LNCAP (cell line): ENCODE measurements around the gene GALNT9.

Experiments used
- CTCF ChIP-seq: fragments of 450-650 bp; IDR thresholded peaks from 2 replicates; pipeline ENCODE4 v1.5.1; 2017; ENCODE audit warnings: mild to moderate bottlenecking

The GALNT9 gene

DNA sequence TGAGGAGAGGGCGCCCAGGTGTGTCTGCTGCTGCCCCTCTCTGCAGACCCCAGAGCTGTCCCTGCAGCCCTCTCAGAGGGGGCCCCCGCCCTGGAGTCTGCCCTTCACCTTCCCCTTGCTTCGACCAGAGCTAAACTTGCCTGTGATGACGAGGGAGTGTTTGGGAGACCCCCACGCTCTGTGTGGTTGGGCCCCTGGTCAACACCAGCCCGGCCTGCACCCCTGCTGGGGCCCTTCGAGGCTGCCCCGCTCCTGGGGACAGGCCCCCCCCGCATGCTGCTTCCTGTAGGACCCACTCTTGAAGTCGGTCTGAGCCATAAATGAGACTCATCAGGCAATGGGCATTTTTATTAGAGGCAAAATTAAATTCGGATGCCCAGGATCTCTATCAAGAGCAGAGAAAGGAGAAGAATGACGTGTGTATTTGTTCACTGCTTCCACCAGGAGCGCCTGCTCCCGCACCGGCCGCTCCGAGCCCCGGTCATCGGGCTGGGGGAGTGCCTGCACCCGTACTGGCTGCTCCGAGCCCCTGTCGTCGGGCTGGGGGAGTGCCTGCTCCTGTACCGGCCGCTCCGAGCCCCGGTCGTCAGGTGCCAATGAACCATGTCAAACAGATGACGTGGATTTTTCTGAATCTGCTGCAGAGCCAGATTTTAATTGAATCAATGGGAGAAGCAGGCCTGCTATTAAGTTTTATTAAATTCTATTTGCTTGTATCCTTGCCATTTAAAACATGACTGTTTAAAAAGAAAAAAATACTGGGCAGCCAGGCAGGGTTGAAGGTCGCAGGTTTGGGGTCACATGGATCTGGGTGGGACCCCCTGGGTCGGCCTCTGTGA lies 137.5 kb downstream of the GALNT9 start:
- TF ChIP-seq CTCF = no peak

DNA sequence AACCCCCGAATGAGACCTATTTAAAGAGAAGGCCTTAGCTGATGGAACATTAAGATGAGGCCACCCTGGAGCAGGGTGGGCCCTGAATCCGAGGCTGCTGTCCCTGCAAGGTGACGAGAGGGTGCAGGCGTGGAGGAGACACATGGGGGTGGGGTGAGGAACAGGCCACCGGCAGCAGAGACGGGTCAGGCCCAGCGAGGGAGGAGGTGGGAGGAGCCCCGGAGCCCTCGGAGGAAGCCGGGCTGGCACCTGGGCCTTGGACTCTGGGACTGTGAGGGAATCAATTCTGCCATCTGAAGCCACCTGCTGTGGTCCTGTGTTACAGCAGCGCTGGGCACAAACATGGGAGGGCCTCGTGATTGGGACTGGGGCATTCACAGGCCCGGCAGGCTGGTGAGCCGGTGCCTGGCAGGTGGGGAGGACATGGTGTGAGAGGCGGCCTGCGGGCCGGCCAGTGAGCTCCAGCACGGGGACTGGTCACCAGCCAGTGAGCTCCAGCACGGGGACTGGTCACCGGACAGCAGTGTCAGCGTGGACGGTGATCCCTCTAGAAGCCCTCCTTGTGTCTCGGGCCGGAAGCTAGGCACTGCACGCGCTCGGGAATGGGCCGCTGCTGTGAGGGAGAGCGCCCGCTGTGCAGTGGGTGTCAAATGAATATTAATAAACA lies 138.4 kb downstream of the GALNT9 start:
- TF ChIP-seq CTCF = no peak

DNA sequence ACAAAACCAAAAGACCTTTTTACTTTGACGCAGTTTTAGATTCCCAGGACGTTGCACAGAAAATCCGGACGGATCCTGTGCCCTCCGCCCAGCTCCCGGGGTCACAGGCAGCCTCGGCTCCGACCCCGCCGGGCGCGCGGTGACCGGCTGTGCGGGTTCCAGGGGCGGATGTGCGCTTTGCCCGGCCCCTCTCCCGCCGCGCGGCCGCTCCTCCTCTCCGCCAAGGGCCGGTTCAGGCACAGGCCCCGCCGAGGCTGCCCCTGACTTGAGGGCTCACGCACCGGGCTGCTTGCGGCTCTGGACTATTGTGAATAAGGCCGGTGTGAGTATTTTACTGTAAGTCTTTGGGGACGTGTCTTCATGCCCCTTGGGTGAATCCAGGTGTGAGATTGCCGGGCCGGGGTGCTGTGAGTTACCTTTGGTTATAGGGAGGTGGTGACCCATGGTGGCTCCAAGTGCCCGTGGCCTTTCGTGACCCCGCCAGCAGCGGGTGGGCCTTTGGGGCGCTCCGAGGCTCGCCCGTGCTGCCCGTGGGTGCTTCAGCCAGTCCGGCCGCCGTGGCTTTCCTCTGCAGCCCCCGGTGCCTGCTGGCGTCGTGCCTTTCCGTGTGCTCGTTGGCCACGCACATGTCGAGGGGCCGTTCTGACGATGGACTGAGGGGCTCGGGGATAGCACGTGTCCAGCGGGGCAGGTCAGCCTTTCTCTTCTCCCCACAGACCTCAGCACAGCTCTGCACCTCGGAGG lies 139.2 kb downstream of the GALNT9 start:
- no peak for TF ChIP-seq CTCF

- no peak for TF ChIP-seq CTCF
Measured at GRCh38 chr12:132189378-132190011, 139.9 kb downstream of the GALNT9 start.

DNA sequence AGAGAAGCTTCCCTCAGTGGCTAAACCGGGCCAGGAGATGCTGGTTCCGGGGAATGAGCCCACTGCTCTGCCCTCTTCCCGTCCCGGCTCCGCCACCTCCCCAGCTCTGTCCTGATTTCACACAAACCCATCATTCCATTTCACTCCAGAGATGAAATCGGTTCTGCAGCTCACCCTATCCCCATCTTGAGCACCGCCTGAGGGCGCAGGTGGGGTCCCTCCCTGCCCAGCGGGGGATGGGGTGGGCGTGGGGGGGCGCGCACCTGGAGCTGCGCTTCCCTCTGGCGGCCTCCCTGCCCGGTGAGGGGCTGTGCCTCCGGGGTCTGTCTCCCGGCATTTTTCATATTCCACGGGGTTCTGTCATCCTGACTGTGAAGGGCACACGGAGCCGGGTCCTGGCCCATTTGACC lies 140.5 kb downstream of the GALNT9 start:
- TF ChIP-seq CTCF = no peak

DNA sequence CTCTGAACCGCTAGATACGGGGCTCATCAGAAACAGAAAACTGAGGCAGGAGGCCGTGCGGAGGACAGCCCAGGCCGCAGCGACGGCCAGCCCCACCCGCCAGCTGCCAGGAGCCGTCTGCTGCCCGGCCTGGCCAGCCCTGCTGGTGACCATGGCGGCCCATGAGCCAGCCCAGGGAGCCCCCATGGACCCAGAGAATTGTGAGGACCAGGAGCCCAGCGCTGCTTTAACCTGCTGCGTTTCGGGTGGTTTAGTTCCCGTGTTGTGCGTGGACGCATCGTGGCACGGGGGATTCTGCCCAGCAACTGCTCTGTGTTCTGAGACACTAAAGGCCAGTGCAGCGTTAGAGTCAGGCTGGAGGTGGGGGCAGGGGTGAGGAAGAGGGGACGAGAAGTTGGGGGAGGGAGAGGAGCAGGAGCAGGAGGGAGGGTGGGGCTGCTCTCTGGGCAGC lies 140.9 kb downstream of the GALNT9 start:
- no peak for TF ChIP-seq CTCF
